H1 (cell line): ENCODE measurements around the gene RNU7-1. TPM values are rescaled to one million over a fixed set of nuclear protein-coding genes. Genes with fewer than 3 reads are reported as not detected.

Experiments
- CTCF ChIA-PET: fragments of 300-600 bp; sonication (Branson Sonifier 250); formaldehyde crosslinking; loops from one replicate; lab custom pipeline; 2021; ENCODE audit not compliant: partially characterized antibody; lab: Charles Lee
- POLR2A ChIA-PET: fragments of 300-600 bp; sonication (Branson Sonifier 250); formaldehyde crosslinking; loops from one replicate; lab custom pipeline; 2021; ENCODE audit warnings: inconsistent platforms; ENCODE audit not compliant: partially characterized antibody; lab: Charles Lee
- DNase-seq, 2 experiments: peaks; one replicate each; pipeline versions ENCODE4 v3.0.0 to v3.0.0-alpha.2; 2010 to 2022; ENCODE audit warnings: low spot score in 2 of 2, low read depth in 1 of 2, mixed read lengths in 1 of 2
- FAIRE-seq: peaks from 2 replicates; lab custom pipeline; 2011; peaks lifted over from hg19 to GRCh38; lab: Jason Lieb, UNC
- H2AFZ ChIP-seq: 2 replicates; pipeline ENCODE4 v1.8.1; 2012; ENCODE audit warnings: low read length, inconsistent platforms
- H2AK5ac ChIP-seq: 2 replicates; pipeline ENCODE4 v1.6.1; 2013; ENCODE audit warnings: low read depth, low read length
- H2BK120ac ChIP-seq: replicated peaks from 2 replicates; pipeline ENCODE3; 2013; ENCODE audit warnings: low read depth, low read length, inconsistent platforms
- H2BK12ac ChIP-seq: 2 replicates; pipeline ENCODE4 v1.6.1; 2013; ENCODE audit warnings: low read depth, low read length
- H2BK15ac ChIP-seq: 2 replicates; pipeline ENCODE4 v1.6.1; 2013; ENCODE audit warnings: low read length
- H2BK20ac ChIP-seq: 2 replicates; pipeline ENCODE4 v1.6.1; 2013; ENCODE audit warnings: low read length
- H2BK5ac ChIP-seq: 2 replicates; pipeline ENCODE4 v1.6.1; 2013; ENCODE audit warnings: low read depth, low read length
- H3K14ac ChIP-seq: 2 replicates; pipeline ENCODE4 v1.6.1; 2013; ENCODE audit warnings: inconsistent platforms; ENCODE audit not compliant: insufficient read length
- H3K18ac ChIP-seq: 2 replicates; pipeline ENCODE4 v1.6.1; 2013; ENCODE audit warnings: low read length; ENCODE audit errors: extremely low read depth
- H3K23ac ChIP-seq: 2 replicates; pipeline ENCODE4 v1.6.1; 2013; ENCODE audit warnings: inconsistent platforms; ENCODE audit not compliant: insufficient read length
- H3K23me2 ChIP-seq: 2 replicates; pipeline ENCODE4 v1.6.1; 2013; ENCODE audit warnings: low read depth, low read length
- H3K27ac ChIP-seq: 2 replicates; pipeline ENCODE4 v1.6.1; 2011; ENCODE audit warnings: low read depth, low read length, inconsistent platforms
- H3K27me3 ChIP-seq, 4 experiments: replicated peaks in 1 of 4; 1 replicate in 1 of 4; 2 replicates in 3 of 4; pipeline versions ENCODE4 v1.6.1 to v1.8.1; 2011 to 2013; ENCODE audit warnings: low read length in 3 of 4, mild to moderate bottlenecking in 3 of 4, inconsistent platforms in 2 of 4, mixed read lengths in 2 of 4, moderate library complexity in 1 of 4; ENCODE audit not compliant: control insufficient read depth in 3 of 4, insufficient read depth in 3 of 4; ENCODE audit errors: extremely low read depth in 1 of 4
- H3K36me3 ChIP-seq, 4 experiments: 2 replicates each; pipeline versions ENCODE4 v1.6.1 to v1.8.1; 2011 to 2013; ENCODE audit warnings: mild to moderate bottlenecking in 4 of 4, low read length in 3 of 4, moderate library complexity in 2 of 4, control low read depth in 1 of 4, inconsistent platforms in 1 of 4; ENCODE audit not compliant: insufficient read depth in 4 of 4, control insufficient read depth in 2 of 4
- H3K4ac ChIP-seq: replicated peaks from 2 replicates; pipeline ENCODE3; 2013; ENCODE audit warnings: low read length, low read depth, mixed read lengths, inconsistent platforms; ENCODE audit not compliant: insufficient read length
- H3K4me1 ChIP-seq, 4 experiments: replicated peaks in 1 of 4; 1 replicate in 1 of 4; 2 replicates in 3 of 4; pipeline versions ENCODE4 v1.6.1 to v1.8.1; 2011 to 2013; ENCODE audit warnings: low read length in 3 of 4, inconsistent platforms in 2 of 4, mixed read lengths in 1 of 4; ENCODE audit not compliant: insufficient read depth in 4 of 4, control insufficient read depth in 3 of 4
- H3K4me2 ChIP-seq, 2 experiments: 2 replicates each; pipeline versions ENCODE4 v1.6.1 to v1.8.1; 2011 to 2013; ENCODE audit warnings: low read depth in 2 of 2, low read length in 2 of 2, control low read depth in 1 of 2, inconsistent platforms in 1 of 2, mild to moderate bottlenecking in 1 of 2; ENCODE audit not compliant: insufficient read depth in 1 of 2
- H3K4me3 ChIP-seq, 4 experiments: fragments of 200-600, 300-600 bp in 1 of 4; sonication (generic), shearing (Covaris generic), sonication (Bioruptor Twin) in 1 of 4; 2 replicates each; pipeline versions ENCODE4 v1.5.1 to v1.8.1; 2011 to 2016; ENCODE audit warnings: low read length in 4 of 4, low read depth in 3 of 4, control low read depth in 2 of 4, inconsistent platforms in 2 of 4, mild to moderate bottlenecking in 2 of 4, mixed read lengths in 1 of 4, moderate library complexity in 1 of 4; ENCODE audit not compliant: insufficient read depth in 2 of 4; ENCODE audit errors: extremely low read depth in 1 of 4
- H3K56ac ChIP-seq: replicated peaks from 2 replicates; pipeline ENCODE3; 2013; ENCODE audit warnings: low read depth, mild to moderate bottlenecking, mixed read lengths, low read length, inconsistent platforms; ENCODE audit not compliant: insufficient read length
- H3K79me1 ChIP-seq: 2 replicates; pipeline ENCODE4 v1.6.1; 2013; ENCODE audit warnings: low read depth, low read length, control low read depth
- H3K79me2 ChIP-seq, 2 experiments: 2 replicates each; pipeline versions ENCODE4 v1.6.1 to v1.8.1; 2012 to 2013; ENCODE audit warnings: low read length in 2 of 2, mild to moderate bottlenecking in 2 of 2, inconsistent platforms in 1 of 2; ENCODE audit not compliant: insufficient read depth in 2 of 2, control insufficient read depth in 1 of 2
- H3K9ac ChIP-seq, 4 experiments: replicated peaks in 1 of 4; 1 replicate in 1 of 4; 2 replicates in 3 of 4; pipeline versions ENCODE4 v1.6.1 to v1.8.1; 2011 to 2013; ENCODE audit warnings: low read depth in 3 of 4, low read length in 3 of 4, control low read depth in 2 of 4, mild to moderate bottlenecking in 2 of 4, moderate library complexity in 2 of 4, inconsistent platforms in 1 of 4; ENCODE audit errors: extremely low read depth in 1 of 4
- H3K9me3 ChIP-seq, 2 experiments: 2 replicates each; pipeline versions ENCODE4 v1.6.1 to v1.8.1; 2012 to 2013; ENCODE audit warnings: mild to moderate bottlenecking in 2 of 2, moderate library complexity in 2 of 2, control low read depth in 1 of 2, inconsistent platforms in 1 of 2, low read depth in 1 of 2, low read length in 1 of 2, mixed read lengths in 1 of 2; ENCODE audit not compliant: insufficient read depth in 2 of 2
- H4K20me1 ChIP-seq, 2 experiments: replicated peaks in 1 of 2; 2 replicates each; pipeline versions ENCODE3 to v1.8.1; 2011 to 2013; ENCODE audit warnings: inconsistent platforms in 2 of 2, low read length in 2 of 2, mild to moderate bottlenecking in 1 of 2; ENCODE audit not compliant: insufficient read depth in 2 of 2, control insufficient read depth in 1 of 2
- H4K5ac ChIP-seq: 2 replicates; pipeline ENCODE4 v1.6.1; 2013; ENCODE audit warnings: low read length, low read depth, mixed read lengths, inconsistent platforms; ENCODE audit not compliant: insufficient read length
- H4K8ac ChIP-seq: 2 replicates; pipeline ENCODE4 v1.8.0; 2013; ENCODE audit warnings: mild to moderate bottlenecking, moderate library complexity, low read length, inconsistent platforms; ENCODE audit not compliant: insufficient read depth; ENCODE audit errors: extremely low read depth
- H4K91ac ChIP-seq: replicated peaks from 2 replicates; pipeline ENCODE3; 2013; ENCODE audit warnings: low read length, mixed read lengths, inconsistent platforms; ENCODE audit not compliant: insufficient read length
- CTCF ChIP-seq, 3 experiments: IDR thresholded peaks; 1 replicate in 2 of 3; 2 replicates in 1 of 3; pipeline versions ENCODE4 v1.5.1 to v1.6.1; 2011; ENCODE audit warnings: low read length in 3 of 3, mild to moderate bottlenecking in 3 of 3, inconsistent platforms in 2 of 3, low read depth in 1 of 3, moderate library complexity in 1 of 3; ENCODE audit not compliant: insufficient read depth in 1 of 3; ENCODE audit errors: control extremely low read depth in 1 of 3
- EZH2 ChIP-seq: fragments of 200-600 bp; sonication (generic); IDR thresholded peaks from 2 replicates; pipeline ENCODE4 v1.7.1; 2012; ENCODE audit warnings: low read depth, mild to moderate bottlenecking, moderate library complexity, low read length, inconsistent platforms; ENCODE audit not compliant: severe bottlenecking
- FOSL1 ChIP-seq: IDR thresholded peaks from 2 replicates; pipeline ENCODE4 v1.6.1; 2011; ENCODE audit warnings: mild to moderate bottlenecking, low read depth, low read length, moderate library complexity; ENCODE audit not compliant: insufficient read depth
- JUND ChIP-seq: IDR thresholded peaks from 2 replicates; pipeline ENCODE4 v1.6.1; 2011; ENCODE audit warnings: mild to moderate bottlenecking, improper control_type of control experiment, low read length
- NANOG ChIP-seq: IDR thresholded peaks from 2 replicates; pipeline ENCODE4 v1.6.1; 2011; ENCODE audit warnings: low read length, low read depth, mild to moderate bottlenecking, inconsistent platforms; ENCODE audit not compliant: insufficient read depth, poor library complexity, severe bottlenecking
- RAD21 ChIP-seq, 2 experiments: IDR thresholded peaks in 1 of 2; conservative IDR thresholded peaks in 1 of 2; 2 replicates each; pipeline ENCODE4 v1.6.1; 2011; ENCODE audit warnings: low read depth in 2 of 2, low read length in 2 of 2, improper control_type of control experiment in 1 of 2, inconsistent platforms in 1 of 2, mild to moderate bottlenecking in 1 of 2, moderate library complexity in 1 of 2
- TAF1 ChIP-seq: IDR thresholded peaks from 2 replicates; pipeline ENCODE4 v1.6.1; 2011; ENCODE audit warnings: mild to moderate bottlenecking, low read depth, low read length
- WGBS, 2 experiments: shearing (Covaris generic) in 1 of 2; methylation state at CpG; one replicate each; pipeline versions ENCODE4 v1.1.6 to v1.1.7; 2013 to 2015; ENCODE audit warnings: low lambda C conversion rate in 2 of 2, mixed read lengths in 2 of 2, inconsistent platforms in 1 of 2, low coverage in 1 of 2, missing lambda C conversion rate in 1 of 2; ENCODE audit not compliant: insufficient replicate concordance in 2 of 2, insufficient coverage in 1 of 2, insufficient read length in 1 of 2; ENCODE audit errors: extremely low coverage in 1 of 2, missing lambda C conversion rate in 1 of 2; 5-methylcytosine and 5-hydroxymethylcytosine counted together
- polyA plus RNA-seq, 7 experiments: library from polyadenylated mRNA; depleted of rRNA in 3 of 7; stranded (reverse) in 5 of 7; unstranded in 2 of 7; fragments of >200 nt in 5 of 7; fragments of 200-250 nt in 2 of 7; gene quantifications; 1 replicate in 5 of 7; 2 replicates in 1 of 7; 4 replicates in 1 of 7; pipeline versions ENCODE4 v1.2.1 to v1.2.3, GENCODE V29; 2011 to 2013; ENCODE audit warnings: missing spikeins in 2 of 7, mixed read lengths in 2 of 7
- total RNA-seq: library from RNA; stranded (reverse); fragmentation: NEBNext Ultra II Directional; extraction: Animal tissue kit (Norgen Biotek cat#: 25700); gene quantifications from 2 replicates; pipeline ENCODE4 v1.2.1, GENCODE V29; 2021

The RNU7-1 gene
- total and polyA plus RNA-seq, 2 of the 8 experiments (the other 6 are each of a cell fraction or from before 2014, with no cell fraction given) = not detected

DNA sequence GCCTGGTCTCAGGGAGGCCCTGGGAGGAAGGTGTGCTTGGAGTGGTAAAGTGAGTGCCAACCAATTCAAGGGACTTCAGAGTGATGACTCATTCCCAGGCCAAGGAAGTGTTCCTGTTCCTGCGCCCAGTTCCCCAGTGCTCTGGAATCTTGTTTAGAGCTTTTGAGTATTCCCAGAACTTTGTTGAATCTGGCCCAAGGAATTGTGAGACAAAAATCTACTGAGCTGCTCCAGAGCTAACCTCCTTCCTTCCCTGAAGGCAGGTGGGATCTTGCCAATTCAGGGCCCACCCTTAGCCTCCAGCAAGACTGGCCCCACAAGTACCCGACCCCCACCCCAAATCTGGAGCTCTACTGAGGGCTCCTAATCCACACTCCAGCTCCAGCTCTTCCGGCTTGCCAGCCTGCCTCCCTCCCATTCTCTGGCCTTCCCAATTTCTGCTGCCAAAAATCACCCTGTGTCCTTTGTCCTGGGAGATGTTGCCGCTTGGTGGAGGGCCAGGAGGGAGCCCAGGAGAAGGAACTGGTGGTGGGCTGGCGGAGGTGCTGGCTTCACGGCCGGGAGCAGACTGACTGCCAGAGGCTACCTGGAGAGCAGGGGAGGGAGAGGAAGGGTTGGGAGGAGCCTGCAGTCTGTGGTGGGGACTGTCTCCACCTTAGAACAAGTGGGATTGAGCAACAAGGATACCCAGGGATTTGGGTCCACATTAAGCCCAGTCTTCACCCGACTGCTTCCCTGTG is 17.9 kb upstream of the RNU7-1 start:
- H4K8ac ChIP-seq = no peak overlapping the region
- peaks cover 28% of the 10 kb centered on the region for H3K23me2 ChIP-seq
- peak overlapping the region; percentile 90 for H4K5ac ChIP-seq
- H3K79me2 ChIP-seq = peaks cover 23% of the 10 kb centered on the region in 2 experiments
- H4K91ac ChIP-seq = peak overlapping the region; percentile 99
- H3K4me3 ChIP-seq = peak overlapping the region; percentile 53 to 90 (median 70)
- H3K18ac ChIP-seq = peak overlapping the region; percentile 94
- H2BK12ac ChIP-seq = peak overlapping the region; percentile 99
- peak overlapping the region in 3 of 4 experiments; percentile 49 to 69 (median 62); a peak in 6 of 7 replicates for H3K9ac ChIP-seq
- H2BK15ac ChIP-seq = peak overlapping the region; percentile 100; the same call in 1 of the 2 replicates
- H3K27ac ChIP-seq = peak overlapping the region; percentile 86
- no peak overlapping the region for H2AFZ ChIP-seq
- POLR2A ChIA-PET = interaction anchor here (0.9 to 44.0 kb wide), 17 partner anchors 16 to 311 kb away, joined by 3 to 1596 read pairs (median 6); partner anchors contain the start of genes C12orf57, C1RL, CDCA3 and EMG1
- H3K4ac ChIP-seq = peak overlapping the region; percentile 86
- H3K23ac ChIP-seq = no peak overlapping the region
- H3K27me3 ChIP-seq = no peaks in the 10 kb centered on the region
- H3K56ac ChIP-seq = peak overlapping the region; percentile 91
- peaks cover 16 to 31% (median 21%) of the 10 kb centered on the region in 4 experiments for H3K36me3 ChIP-seq
- CTCF ChIA-PET = interaction anchor here (0.6 to 10.0 kb wide), 22 partner anchors 10 to 186 kb away, joined by 3 to 253 read pairs (median 4); partner anchors contain the start of genes C12orf57, ENO2, GNB3 and LRRC23
- H3K79me1 ChIP-seq = peaks cover 5% of the 10 kb centered on the region; the same call in 1 of the 2 replicates
- H2BK20ac ChIP-seq = peak overlapping the region; percentile 40; the same call in 1 of the 2 replicates
- H3K9me3 ChIP-seq = no peaks in the 10 kb centered on the region
- H2AK5ac ChIP-seq = peak overlapping the region; percentile 95
- H2BK120ac ChIP-seq = peak overlapping the region; percentile 84
- H3K4me1 ChIP-seq = peaks cover 13 to 31% (median 17%) of the 10 kb centered on the region in 4 experiments
- peak overlapping the region; percentile 92 to 100 for H3K4me2 ChIP-seq
- no peak overlapping the region for H3K14ac ChIP-seq
- peak overlapping the region; percentile 100 for H2BK5ac ChIP-seq
- DNase-seq (peak in 1 of 2 experiments; percentile 84), FAIRE-seq (no peak)
- H4K20me1 ChIP-seq = peaks cover 9 to 11% of the 10 kb centered on the region in 2 experiments
- WGBS, 2 experiments = 4% methylated on average over 8 of the region's 8 CpGs; no CpG with 5 or more reads in 1 of the 2 experiments
- TF ChIP-seq FOSL1 (no peak), NANOG (no peak), EZH2 (no peak), TAF1 (peak; percentile 22; the same call in 1 of the 2 replicates), JUND (peak; percentile 92), RAD21 (IDR thresholded peaks at IDR 0.05 in 1 of 2, conservative IDR thresholded peaks at IDR 0.05 in 1 of 2; ENCODE audit: low read depth in 2 of 2, low read length in 2 of 2) (0 out of 4 replicates have a peak, but pooled peaks of 1 of the 2 experiments have one; percentile 9), CTCF (IDR thresholded peaks at IDR 0.05; ENCODE audit: control extremely low read depth in 1 of 3, insufficient read depth in 1 of 3, low read depth in 1 of 3, low read length in 3 of 3) (no peak)
